ENCODE data around the gene TNFSF9. TPM values are rescaled to one million over a fixed set of nuclear protein-coding genes. Genes with fewer than 3 reads are reported as not detected.
A peak's percentile ranks its signal among the peaks of the same experiment; 100 is the strongest.

TNFSF9 gene
- total RNA-seq, 2 experiments from 2014 or later, result 1.5 to 1.7 TPM

DNA sequence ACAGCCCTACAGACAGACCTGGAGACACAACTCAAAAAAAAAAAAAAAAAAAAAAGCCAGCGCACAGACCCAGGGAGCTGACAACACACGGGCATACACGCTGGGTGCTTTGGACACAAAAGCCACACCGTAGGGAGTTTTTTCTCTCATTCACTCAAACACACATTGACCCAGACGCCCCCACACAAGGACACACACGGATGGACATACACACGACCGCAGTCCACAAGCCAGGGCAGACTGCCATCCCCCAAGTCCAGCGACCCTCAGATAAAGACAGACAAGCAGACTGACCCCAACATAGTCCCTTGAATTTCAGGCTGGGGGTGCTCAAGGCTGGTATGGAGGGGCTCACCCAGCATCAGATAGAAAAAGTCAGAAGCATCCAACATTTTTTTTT lies 16.7 kb upstream of the TNFSF9 start:
- no peaks in the 10 kb centered on the region for H3K36me3 Mint-ChIP-seq (ENCODE audit: low read depth)
- no peak overlapping the region for H3K27ac Mint-ChIP-seq
- H3K9me3 Mint-ChIP-seq (ENCODE audit: insufficient read depth), result no peaks in the 10 kb centered on the region

GRCh38 chr19:6514926-6515544 lies 15.8 kb upstream of the TNFSF9 start:
- DNase-seq (no peak), ATAC-seq (no peak)
- H3K27ac Mint-ChIP-seq, result no peak overlapping the region
- ChIA-PET POLR2A (no interaction called here), CTCF (interaction anchor here (0.8 kb wide), 1 partner anchor 116 kb away, joined by 3 read pairs; no protein-coding TSS in a partner anchor)
- H3K9me3 Mint-ChIP-seq (ENCODE audit: insufficient read depth), result no peaks in the 10 kb centered on the region
- peaks cover 32% of the 10 kb centered on the region for H3K4me1 Mint-ChIP-seq (ENCODE audit: low read depth)
- peak overlapping the region; percentile 26 for H3K4me3 Mint-ChIP-seq
- no peaks in the 10 kb centered on the region for H3K36me3 Mint-ChIP-seq (ENCODE audit: low read depth)
- no peaks in the 10 kb centered on the region for H3K27me3 Mint-ChIP-seq (ENCODE audit: low read depth)

More for the DNA sequence above, 16.7 kb upstream of the TNFSF9 start:
- ChIA-PET CTCF (no interaction called here), POLR2A (no interaction called here)
- Mint-ChIP-seq H3K4me1 (ENCODE audit: low read depth) (peaks cover 26% of the 10 kb centered on the region), H3K4me3 (no peak overlapping the region), H3K27me3 (ENCODE audit: low read depth) (no peaks in the 10 kb centered on the region)
- no peak for ATAC-seq
- DNase-seq, result no peak

GRCh38 chr19:6516018-6516658 lies 14.7 kb upstream of the TNFSF9 start:
- peak; percentile 87 for DNase-seq
- Mint-ChIP-seq H3K4me3 (peak overlapping the region; percentile 93), H3K4me1 (ENCODE audit: low read depth) (peaks cover 33% of the 10 kb centered on the region), H3K9me3 (ENCODE audit: insufficient read depth) (no peaks in the 10 kb centered on the region), H3K27me3 (ENCODE audit: low read depth) (no peaks in the 10 kb centered on the region), H3K36me3 (ENCODE audit: low read depth) (no peaks in the 10 kb centered on the region), H3K27ac (peak overlapping the region; percentile 93)
- ChIA-PET CTCF (interaction anchor here (0.7 to 3.3 kb wide), 33 partner anchors 8 to 351 kb away, joined by 3 to 29 read pairs (median 5); partner anchors contain the start of genes DENND1C, KHSRP, TNFSF14 and VAV1), POLR2A (interaction anchor here (0.7 to 2.0 kb wide), 3 partner anchors 35 to 347 kb away, joined by 3 to 7 read pairs (median 5); partner anchors contain the start of genes DENND1C and GPR108)
- peak; percentile 68 for ATAC-seq

- peak; percentile 87 for ATAC-seq
- no peaks in the 10 kb centered on the region for H3K27me3 Mint-ChIP-seq (ENCODE audit: low read depth)
- DNase-seq, result peak; percentile 94
- ChIA-PET CTCF (interaction anchor here (0.7 to 3.3 kb wide), 33 partner anchors 9 to 350 kb away, joined by 3 to 29 read pairs (median 5); partner anchors contain the start of genes DENND1C, KHSRP, TNFSF14 and VAV1), POLR2A (interaction anchor here (0.7 to 2.0 kb wide), 5 partner anchors 35 to 347 kb away, joined by 3 to 7 read pairs (median 5); partner anchors contain the start of genes DENND1C and GPR108)
- peak overlapping the region; percentile 93 for H3K27ac Mint-ChIP-seq
- H3K9me3 Mint-ChIP-seq (ENCODE audit: insufficient read depth), result no peaks in the 10 kb centered on the region
- H3K36me3 Mint-ChIP-seq (ENCODE audit: low read depth), result no peaks in the 10 kb centered on the region
- H3K4me3 Mint-ChIP-seq, result peak overlapping the region; percentile 93
- H3K4me1 Mint-ChIP-seq (ENCODE audit: low read depth), result peaks cover 32% of the 10 kb centered on the region
Measured at GRCh38 chr19:6516659-6517291, 14.1 kb upstream of the TNFSF9 start.

DNA sequence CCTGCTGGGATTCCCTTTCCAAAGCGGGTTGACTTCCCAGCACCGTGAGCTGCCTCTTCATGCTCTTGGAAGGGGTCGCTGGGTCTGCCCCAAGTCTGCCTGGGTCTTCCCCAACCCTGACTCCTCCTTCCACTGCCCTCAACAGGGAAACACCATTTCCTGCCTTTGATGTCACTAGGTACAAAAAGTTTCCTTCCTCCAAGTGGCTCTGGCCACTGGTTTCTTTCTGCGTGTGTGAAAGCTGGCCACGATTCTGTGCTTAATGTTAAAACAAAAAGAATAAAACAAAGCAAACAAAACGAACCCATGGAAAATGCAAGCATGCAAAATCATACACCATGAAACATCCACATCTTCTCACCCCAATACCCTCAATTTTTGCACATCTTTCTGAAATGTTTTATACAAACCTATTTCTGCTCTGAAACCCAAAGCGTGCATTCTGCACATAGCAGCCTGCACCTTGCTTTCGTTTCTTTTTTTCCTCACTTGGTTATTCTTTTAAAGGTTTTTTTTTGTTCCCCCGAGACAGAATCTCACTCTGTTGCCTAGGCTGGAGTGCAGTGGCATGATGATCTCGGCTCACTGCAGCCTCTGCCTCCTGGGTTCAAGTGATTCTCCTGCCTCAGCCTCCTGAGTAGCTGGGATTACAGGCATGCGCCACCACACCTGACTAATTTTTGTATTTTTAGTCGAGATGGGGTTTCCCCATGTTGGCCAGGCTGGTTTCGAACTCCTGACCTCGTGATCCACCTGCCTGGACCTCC lies 12.5 kb upstream of the TNFSF9 start:
- DNase-seq, result peak; percentile 63
- ChIA-PET POLR2A (interaction anchor here (1.2 to 1.5 kb wide), 3 partner anchors 37 to 123 kb away, joined by 3 to 6 read pairs (median 3); partner anchors contain the start of gene DENND1C), CTCF (interaction anchor here (0.8 to 3.3 kb wide), 11 partner anchors 15 to 345 kb away, joined by 3 to 22 read pairs (median 6); partner anchors contain the start of gene VAV1)
- H3K27ac Mint-ChIP-seq, result peak overlapping the region; percentile 82
- peak overlapping the region; percentile 63 for H3K4me3 Mint-ChIP-seq
- peak; percentile 20 for ATAC-seq
- H3K4me1 Mint-ChIP-seq (ENCODE audit: low read depth), result peaks cover 41% of the 10 kb centered on the region
- no peaks in the 10 kb centered on the region for H3K9me3 Mint-ChIP-seq (ENCODE audit: insufficient read depth)
- no peaks in the 10 kb centered on the region for H3K36me3 Mint-ChIP-seq (ENCODE audit: low read depth)
- H3K27me3 Mint-ChIP-seq (ENCODE audit: low read depth), result no peaks in the 10 kb centered on the region

- peak overlapping the region; percentile 15 for H3K27ac Mint-ChIP-seq
- peaks cover 41% of the 10 kb centered on the region for H3K4me1 Mint-ChIP-seq (ENCODE audit: low read depth)
Measured at GRCh38 chr19:6519289-6519688, 11.5 kb upstream of the TNFSF9 start.

GRCh38 chr19:6521718-6522646 lies 8.8 kb upstream of the TNFSF9 start:
- Mint-ChIP-seq H3K36me3 (ENCODE audit: low read depth) (no peaks in the 10 kb centered on the region), H3K27me3 (ENCODE audit: low read depth) (no peaks in the 10 kb centered on the region), H3K9me3 (ENCODE audit: insufficient read depth) (no peaks in the 10 kb centered on the region), H3K4me1 (ENCODE audit: low read depth) (peaks cover 34% of the 10 kb centered on the region), H3K4me3 (no peak overlapping the region), H3K27ac (peak overlapping the region; percentile 54)
- CTCF ChIA-PET, result interaction anchor here (2.1 kb wide), 1 partner anchor 341 kb away, joined by 7 read pairs; no protein-coding TSS in a partner anchor
- POLR2A ChIA-PET, result interaction anchor here (0.6 to 1.0 kb wide), 4 partner anchors 9 to 148 kb away, joined by 3 read pairs; partner anchors contain the start of genes TNFSF14 and TNFSF9
- DNase-seq, result peak; percentile 61
- peak; percentile 45 for ATAC-seq

More at GRCh38 chr19:6519289-6519688, 11.5 kb upstream of the TNFSF9 start:
- H3K36me3 Mint-ChIP-seq (ENCODE audit: low read depth), result no peaks in the 10 kb centered on the region
- POLR2A ChIA-PET, result no interaction called here
- ATAC-seq (no peak), DNase-seq (no peak)
- CTCF ChIA-PET, result interaction anchor here (1.1 to 1.4 kb wide), 2 partner anchors 11 to 34 kb away, joined by 3 read pairs; partner anchors contain the start of gene TNFSF9
- H3K9me3 Mint-ChIP-seq (ENCODE audit: insufficient read depth), result no peaks in the 10 kb centered on the region
- H3K27me3 Mint-ChIP-seq (ENCODE audit: low read depth), result no peaks in the 10 kb centered on the region
- no peak overlapping the region for H3K4me3 Mint-ChIP-seq

DNA sequence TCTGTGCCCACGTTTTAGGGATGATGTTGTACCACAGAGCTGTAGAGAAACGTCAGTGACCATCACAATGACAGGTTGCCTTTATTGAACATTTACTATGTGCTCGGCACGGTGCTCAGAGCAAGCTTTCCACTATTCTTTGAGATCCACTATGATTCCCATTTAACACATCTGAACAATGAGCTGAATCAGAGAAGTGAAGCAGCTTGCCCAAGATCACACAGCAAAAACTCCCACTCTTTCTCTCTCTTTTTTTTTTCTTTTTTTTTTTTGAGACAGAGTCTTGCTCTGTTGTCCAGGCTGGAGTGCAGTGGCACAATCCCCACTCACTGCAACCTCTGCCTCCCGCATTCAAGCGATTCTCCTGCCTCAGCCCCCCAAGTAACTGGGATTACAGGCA lies 8.1 kb upstream of the TNFSF9 start:
- CTCF ChIA-PET, result interaction anchor here (2.1 kb wide), 1 partner anchor 341 kb away, joined by 7 read pairs; no protein-coding TSS in a partner anchor
- peak overlapping the region; percentile 54 for H3K27ac Mint-ChIP-seq
- no peaks in the 10 kb centered on the region for H3K9me3 Mint-ChIP-seq (ENCODE audit: insufficient read depth)
- ATAC-seq (no peak), DNase-seq (no peak)
- H3K4me1 Mint-ChIP-seq (ENCODE audit: low read depth), result peaks cover 28% of the 10 kb centered on the region
- no peak overlapping the region for H3K4me3 Mint-ChIP-seq
- no peaks in the 10 kb centered on the region for H3K36me3 Mint-ChIP-seq (ENCODE audit: low read depth)
- POLR2A ChIA-PET, result interaction anchor here (0.6 to 1.0 kb wide), 3 partner anchors 8 to 147 kb away, joined by 3 read pairs; partner anchors contain the start of genes TNFSF14 and TNFSF9
- H3K27me3 Mint-ChIP-seq (ENCODE audit: low read depth), result no peaks in the 10 kb centered on the region

- H3K4me3 Mint-ChIP-seq, result no peak overlapping the region
- H3K36me3 Mint-ChIP-seq (ENCODE audit: low read depth), result no peaks in the 10 kb centered on the region
- ChIA-PET POLR2A (no interaction called here), CTCF (interaction anchor here (0.8 kb wide), 1 partner anchor 107 kb away, joined by 3 read pairs; no protein-coding TSS in a partner anchor)
- peaks cover 16% of the 10 kb centered on the region for H3K4me1 Mint-ChIP-seq (ENCODE audit: low read depth)
- no peak for DNase-seq
- peaks cover 3% of the 10 kb centered on the region for H3K27me3 Mint-ChIP-seq (ENCODE audit: low read depth)
- H3K9me3 Mint-ChIP-seq (ENCODE audit: insufficient read depth), result no peaks in the 10 kb centered on the region
- ATAC-seq, result no peak
- H3K27ac Mint-ChIP-seq, result no peak overlapping the region
Measured at GRCh38 chr19:6524311-6524710, 6.5 kb upstream of the TNFSF9 start.

DNA sequence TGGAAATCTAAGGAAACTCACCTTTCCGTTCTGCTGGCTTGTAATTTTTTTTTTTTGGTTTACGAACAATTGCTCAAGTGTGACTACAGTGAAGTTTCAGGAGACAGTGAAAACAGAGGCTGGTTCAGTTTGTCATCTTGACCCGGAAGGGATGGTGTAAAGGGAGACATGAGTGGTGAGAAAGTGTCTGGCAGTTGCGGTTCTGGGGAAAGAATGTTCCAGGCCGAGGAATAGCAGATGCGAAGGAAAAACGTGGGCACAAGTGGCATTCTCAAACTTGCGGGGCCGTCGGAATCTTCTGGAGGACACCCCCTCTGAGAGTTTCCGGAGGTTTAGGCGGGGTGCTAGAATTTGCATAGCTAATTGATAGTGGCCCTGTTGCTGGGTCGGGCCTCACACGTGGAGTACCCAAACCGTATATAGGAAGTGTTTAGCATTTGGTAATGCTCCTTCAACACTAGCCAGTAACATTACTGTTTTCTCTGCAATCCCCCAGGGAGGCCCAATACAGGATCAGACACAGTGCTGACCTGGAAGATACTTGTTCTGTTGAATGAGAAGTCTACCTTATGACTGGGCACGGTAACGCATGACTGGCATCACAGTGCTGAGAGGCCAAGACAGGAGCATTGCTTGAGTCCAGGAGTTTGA lies 2.8 kb upstream of the TNFSF9 start:
- DNase-seq, result no peak
- ATAC-seq, result no peak
- Mint-ChIP-seq H3K27ac (no peak overlapping the region), H3K4me3 (no peak overlapping the region), H3K27me3 (ENCODE audit: low read depth) (peaks cover 26% of the 10 kb centered on the region), H3K9me3 (ENCODE audit: insufficient read depth) (no peaks in the 10 kb centered on the region), H3K36me3 (ENCODE audit: low read depth) (no peaks in the 10 kb centered on the region), H3K4me1 (ENCODE audit: low read depth) (peaks cover 28% of the 10 kb centered on the region)
- CTCF ChIA-PET, result no interaction called here
- POLR2A ChIA-PET, result no interaction called here
